GM21381 (cell line): Measurements from ENCODE around the gene HTRA1.

Experiments
- ATAC-seq: cut with Tn5 transposase; IDR thresholded peaks from one replicate; pipeline ENCODE4 v1.9.1; 2021; ENCODE audit warnings: mild to moderate bottlenecking, moderate library complexity; ENCODE audit not compliant: unreplicated experiment

The HTRA1 gene

GRCh38 chr10:122473116-122473515 lies 11.8 kb downstream of the HTRA1 start:
- no peak for ATAC-seq

- ATAC-seq: no peak
Observed at GRCh38 chr10:122474131-122474818, 12.9 kb downstream of the HTRA1 start.

DNA sequence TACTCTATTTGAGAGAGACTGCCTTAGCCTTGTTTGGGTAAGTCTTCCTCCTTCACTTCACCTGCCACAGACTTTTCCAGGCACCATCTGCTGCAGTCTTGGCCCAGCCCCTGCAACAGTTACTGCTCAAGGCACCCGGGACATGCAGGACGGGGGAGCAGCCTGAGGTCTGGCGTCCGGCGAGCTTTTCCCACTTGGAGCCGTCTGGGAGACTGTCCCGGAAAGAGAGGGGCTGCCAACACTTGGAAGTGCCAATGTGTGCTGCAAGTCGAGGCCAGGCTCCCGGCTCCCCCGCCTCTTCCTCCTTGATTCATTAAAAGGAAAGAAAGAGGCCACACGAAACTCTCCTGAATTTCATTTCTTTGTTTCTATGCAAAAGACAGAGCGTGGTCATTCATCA lies 13.7 kb downstream of the HTRA1 start:
- no peak for ATAC-seq

DNA sequence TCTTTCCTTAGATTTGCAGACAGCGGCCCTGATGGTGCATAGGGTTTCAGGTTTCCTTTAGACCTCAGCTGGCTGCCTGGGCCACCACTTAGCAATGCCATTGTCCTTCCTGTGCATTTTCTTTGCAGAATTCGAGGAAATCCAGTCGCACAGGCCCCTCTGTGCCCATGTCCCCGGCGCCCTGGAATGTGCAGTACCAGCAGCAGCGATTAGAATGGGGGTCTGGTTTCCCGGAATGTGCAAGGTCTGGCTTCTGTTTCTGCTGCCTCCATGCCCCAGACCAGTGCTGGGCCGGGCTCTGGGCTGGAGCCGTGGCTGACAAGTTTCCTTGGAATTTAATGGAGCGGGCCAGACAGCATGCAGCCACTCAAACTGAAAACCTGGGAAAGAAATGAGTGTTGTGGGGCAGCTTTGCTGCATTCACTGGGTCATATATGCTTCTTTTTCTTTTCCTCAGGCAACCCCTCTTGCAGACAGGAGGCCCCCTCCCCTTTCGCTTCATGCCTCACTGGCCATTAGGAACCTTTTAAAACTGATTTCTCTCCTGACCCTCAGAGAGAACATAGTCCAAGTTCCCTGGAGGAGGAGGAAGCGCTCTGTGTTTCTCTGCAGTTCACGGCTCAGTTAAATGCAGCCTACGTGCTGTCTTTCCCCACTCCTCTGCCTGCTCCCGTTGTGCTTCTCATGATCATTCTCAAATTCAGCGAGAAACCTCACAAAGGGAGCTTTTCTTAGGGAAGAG lies 14.4 kb downstream of the HTRA1 start:
- ATAC-seq: no peak

DNA sequence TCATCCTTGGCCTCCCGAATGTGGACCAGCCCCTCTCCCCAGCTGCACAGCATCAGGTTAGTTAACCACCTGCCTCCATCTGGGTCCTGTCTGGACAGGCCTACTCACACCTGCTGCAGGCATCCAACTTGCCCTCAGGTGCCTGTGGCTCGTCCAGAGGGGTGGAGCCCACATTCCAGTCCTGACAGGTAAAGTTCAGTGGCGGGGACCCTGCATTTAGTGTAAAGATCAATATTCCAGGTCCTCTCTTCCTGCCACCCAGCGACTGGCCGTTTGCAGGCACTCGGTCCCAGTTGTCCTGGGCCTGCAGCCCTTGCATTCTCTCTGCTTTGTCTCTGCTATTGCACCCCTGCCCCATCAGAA lies 15.0 kb downstream of the HTRA1 start:
- no peak for ATAC-seq

GRCh38 chr10:122477436-122477835 lies 16.1 kb downstream of the HTRA1 start:
- ATAC-seq: no peak

- no peak for ATAC-seq
Observed at GRCh38 chr10:122478971-122479370, 17.6 kb downstream of the HTRA1 start.

GRCh38 chr10:122480146-122480833 lies 18.9 kb downstream of the HTRA1 start:
- no peak for ATAC-seq

- no peak for ATAC-seq
Observed at GRCh38 chr10:122481296-122482056, 20.1 kb downstream of the HTRA1 start.

DNA sequence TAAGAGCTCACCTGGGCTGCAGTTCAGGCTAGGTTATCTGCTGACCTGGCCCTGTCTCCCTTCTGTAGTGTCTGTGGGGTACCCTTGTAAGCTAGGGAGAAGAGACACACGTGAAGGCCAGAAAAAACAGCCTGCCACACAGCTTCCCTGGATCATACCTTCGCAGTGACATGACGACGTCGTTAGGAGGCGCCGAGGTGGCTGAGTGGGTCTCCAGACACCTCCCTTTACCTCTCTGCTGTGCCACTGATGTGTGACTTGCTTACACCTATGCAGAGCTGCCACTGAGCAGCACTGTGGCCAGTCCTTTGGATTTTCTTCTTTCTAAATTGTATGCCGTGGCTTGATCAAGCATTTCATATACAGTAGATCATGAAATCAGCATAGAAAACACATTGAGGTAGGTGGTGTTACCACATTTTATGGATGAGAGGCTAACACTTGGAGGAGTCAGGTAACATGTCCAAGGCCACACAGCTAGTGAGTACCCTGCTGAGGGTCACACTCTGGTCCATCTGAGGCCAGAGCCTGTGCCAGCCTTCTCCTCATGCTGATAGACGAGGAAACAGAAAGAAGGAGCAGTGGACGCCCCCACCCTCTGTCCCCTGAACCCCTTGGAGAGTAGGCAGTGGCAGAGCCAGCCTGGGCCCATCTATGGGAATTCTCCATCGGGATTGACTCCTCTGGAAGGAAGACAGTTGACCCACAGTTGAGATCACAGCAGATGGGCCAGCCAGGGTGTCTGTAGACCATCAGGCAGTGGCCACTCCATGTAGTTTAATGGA lies 23.1 kb downstream of the HTRA1 start:
- no peak for ATAC-seq

DNA sequence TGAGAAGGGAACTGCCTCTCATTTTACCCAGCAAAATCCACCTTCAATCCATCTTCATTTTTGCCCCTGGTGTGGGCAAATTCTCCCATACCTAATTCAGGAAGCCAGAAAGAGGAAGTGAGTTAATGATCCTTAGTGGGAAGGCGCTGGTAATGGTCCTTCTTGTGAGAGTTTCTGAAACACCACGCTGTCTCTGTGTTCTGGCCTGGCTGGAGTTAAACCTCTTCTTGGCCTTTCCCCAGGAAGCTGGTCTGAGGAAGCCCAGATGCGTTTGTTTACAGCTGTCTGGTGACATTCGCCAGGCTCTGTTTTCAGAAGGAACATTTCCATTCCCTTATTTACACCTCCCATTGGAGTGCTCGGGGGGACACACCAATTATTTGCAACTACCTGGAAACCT lies 24.3 kb downstream of the HTRA1 start:
- ATAC-seq: no peak

GRCh38 chr10:122486406-122487080 lies 25.2 kb downstream of the HTRA1 start:
- ATAC-seq: no peak

GRCh38 chr10:122487174-122487765 lies 25.9 kb downstream of the HTRA1 start:
- ATAC-seq: no peak

GRCh38 chr10:122490268-122490667 lies 28.9 kb downstream of the HTRA1 start:
- no peak for ATAC-seq

DNA sequence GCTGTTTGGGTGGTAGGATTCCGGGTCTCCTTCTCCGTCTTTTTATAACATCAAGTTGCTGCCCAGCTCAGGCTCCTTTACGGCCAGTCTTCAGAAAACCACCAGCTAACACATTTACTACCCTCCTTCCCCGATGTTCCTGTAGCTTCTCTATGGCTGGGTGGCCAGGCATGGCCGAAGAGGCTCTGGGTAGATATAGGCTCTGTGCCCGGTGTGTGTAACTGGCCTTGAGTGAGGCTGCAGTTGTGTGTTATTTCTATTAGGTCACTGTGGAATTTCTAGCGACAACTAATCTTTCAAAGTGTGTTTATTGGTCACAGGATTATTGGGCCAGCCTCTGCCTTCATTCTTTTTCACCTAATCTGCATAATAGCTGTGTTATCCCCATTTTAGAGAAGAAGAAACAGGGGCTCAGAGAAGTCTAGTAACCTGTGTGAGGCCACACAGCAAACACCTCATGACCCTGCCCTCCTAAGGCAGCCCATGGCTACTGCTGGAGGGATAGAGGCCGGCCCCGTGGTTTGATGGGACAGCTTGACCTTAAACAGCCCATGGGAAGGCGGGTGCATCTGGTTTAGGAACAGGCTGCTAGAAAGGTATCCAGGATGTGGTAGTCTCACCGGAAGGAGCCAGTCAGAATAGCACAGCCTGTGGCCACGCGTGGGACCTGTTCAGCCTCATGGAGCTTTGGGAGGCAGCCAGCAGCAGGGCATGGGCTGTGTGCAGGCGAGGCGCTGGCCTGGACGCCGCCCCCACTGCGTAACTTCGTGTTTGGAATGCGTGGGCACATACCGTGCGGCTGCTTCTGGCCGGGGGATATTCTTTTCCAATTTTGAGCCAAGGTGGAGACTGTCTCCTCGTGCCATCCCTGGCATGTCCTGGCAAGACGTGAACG lies 29.7 kb downstream of the HTRA1 start:
- no peak for ATAC-seq

- no peak for ATAC-seq
Observed at GRCh38 chr10:122492006-122492405, 30.7 kb downstream of the HTRA1 start.

- ATAC-seq: no peak
Observed at GRCh38 chr10:122492999-122493481, 31.7 kb downstream of the HTRA1 start.

GRCh38 chr10:122493761-122494160 lies 32.4 kb downstream of the HTRA1 start:
- ATAC-seq: no peak
